Measurements from ENCODE around the gene SH3RF3. TPM values are rescaled to one million over a fixed set of nuclear protein-coding genes. Genes with fewer than 3 reads are reported as not detected.

SH3RF3 gene
- total RNA-seq, 1 experiment from 2014 or later = 21.7 TPM

GRCh38 chr2:109141006-109141600 is 12.1 kb downstream of the SH3RF3 start:
- CTCF ChIA-PET = interaction anchor here (0.6 kb wide), 1 partner anchor 16 kb away, joined by 3 read pairs; no protein-coding TSS in a partner anchor
- no TSS peak for BruUV-seq (replicated peaks)
- Mint-ChIP-seq H3K27me3 (ENCODE audit: insufficient read depth, unreplicated experiment) (no peaks in the 10 kb centered on the region), H3K4me3 (ENCODE audit: unreplicated experiment) (no peak overlapping the region), H3K4me1 (ENCODE audit: insufficient read depth, unreplicated experiment) (peaks cover 6% of the 10 kb centered on the region), H3K36me3 (ENCODE audit: insufficient read depth, unreplicated experiment) (no peaks in the 10 kb centered on the region), H3K9me3 (ENCODE audit: unreplicated experiment) (no peaks in the 10 kb centered on the region), H3K27ac (ENCODE audit: low read depth, unreplicated experiment) (no peak overlapping the region)
- DNase-seq (ENCODE audit: unreplicated experiment) = no peak
- no peak for TF ChIP-seq CTCF (IDR thresholded peaks at IDR 0.05; ENCODE audit: unreplicated experiment)
- POLR2A ChIA-PET = no interaction called here
- intact Hi-C loops (cut with micrococcal nuclease) = no loop called here

GRCh38 chr2:109141727-109142283 is 12.8 kb downstream of the SH3RF3 start:
- no peaks in the 10 kb centered on the region for H3K36me3 Mint-ChIP-seq (ENCODE audit: insufficient read depth, unreplicated experiment)
- H3K9me3 Mint-ChIP-seq (ENCODE audit: unreplicated experiment) = no peaks in the 10 kb centered on the region
- H3K4me3 Mint-ChIP-seq (ENCODE audit: unreplicated experiment) = no peak overlapping the region
- intact Hi-C loops (cut with micrococcal nuclease) = no loop called here
- ChIA-PET POLR2A (no interaction called here), CTCF (interaction anchor here (0.6 to 1.1 kb wide), 3 partner anchors 15 to 369 kb away, joined by 3 to 5 read pairs (median 3); no protein-coding TSS in a partner anchor)
- H3K27me3 Mint-ChIP-seq (ENCODE audit: insufficient read depth, unreplicated experiment) = no peaks in the 10 kb centered on the region
- BruUV-seq (replicated peaks) = no TSS peak
- no peak for DNase-seq (ENCODE audit: unreplicated experiment)
- TF ChIP-seq CTCF (IDR thresholded peaks at IDR 0.05; ENCODE audit: unreplicated experiment) = no peak
- H3K27ac Mint-ChIP-seq (ENCODE audit: low read depth, unreplicated experiment) = no peak overlapping the region
- H3K4me1 Mint-ChIP-seq (ENCODE audit: insufficient read depth, unreplicated experiment) = peaks cover under 1% of the 10 kb centered on the region

GRCh38 chr2:109142416-109143210 is 13.6 kb downstream of the SH3RF3 start:
- no peak for TF ChIP-seq CTCF (IDR thresholded peaks at IDR 0.05; ENCODE audit: unreplicated experiment)
- Mint-ChIP-seq H3K4me3 (ENCODE audit: unreplicated experiment) (no peak overlapping the region), H3K4me1 (ENCODE audit: insufficient read depth, unreplicated experiment) (peaks cover 6% of the 10 kb centered on the region), H3K27ac (ENCODE audit: low read depth, unreplicated experiment) (no peak overlapping the region), H3K9me3 (ENCODE audit: unreplicated experiment) (no peaks in the 10 kb centered on the region), H3K36me3 (ENCODE audit: insufficient read depth, unreplicated experiment) (peaks cover 6% of the 10 kb centered on the region), H3K27me3 (ENCODE audit: insufficient read depth, unreplicated experiment) (no peaks in the 10 kb centered on the region)
- no peak for DNase-seq (ENCODE audit: unreplicated experiment)
- CTCF ChIA-PET = interaction anchor here (0.7 to 1.1 kb wide), 2 partner anchors 16 to 368 kb away, joined by 3 to 5 read pairs; no protein-coding TSS in a partner anchor
- no TSS peak for BruUV-seq (replicated peaks)
- POLR2A ChIA-PET = no interaction called here
- intact Hi-C loops (cut with micrococcal nuclease) = no loop called here
